ENCODE results near the gene CASR. TPM values are rescaled to one million over a fixed set of nuclear protein-coding genes. Genes with fewer than 3 reads are reported as not detected.
A peak's percentile ranks its signal among the peaks of the same experiment; 100 is the strongest.

CASR gene
- total RNA-seq, 1 experiment from 2014 or later = not detected

- Histone ChIP-seq H2AFZ (ENCODE audit: low read length) (no peak overlapping the region), H3K27me3 (ENCODE audit: low read length) (no peaks in the 10 kb centered on the region), H3K9ac (ENCODE audit: low read length) (no peak overlapping the region), H3K36me3 (ENCODE audit: insufficient read depth, low read length) (no peaks in the 10 kb centered on the region), H3K9me2 (replicated peaks; ENCODE audit: insufficient read depth, low read length) (no peaks in the 10 kb centered on the region), H4K20me1 (ENCODE audit: insufficient read depth, low read depth, low read length) (no peaks in the 10 kb centered on the region), H3K4me2 (ENCODE audit: low read depth, low read length, poor library complexity, severe bottlenecking) (no peak overlapping the region), H3K4me1 (ENCODE audit: low read length) (peaks cover 4% of the 10 kb centered on the region; the same call in 1 of the 2 replicates), H3K79me2 (ENCODE audit: low read length) (no peaks in the 10 kb centered on the region), H3K4me3 (ENCODE audit: low read length) (no peak overlapping the region), H3K27ac (ENCODE audit: low read length) (no peak overlapping the region), H3K9me3 (ENCODE audit: low read length) (no peaks in the 10 kb centered on the region)
- no peak for DNase-seq
These were observed 72.4 kb downstream of the CASR start for GRCh38 chr3:122255757-122256439.

GRCh38 chr3:122257644-122258364 is 74.3 kb downstream of the CASR start:
- Histone ChIP-seq H3K4me2 (ENCODE audit: low read depth, low read length, poor library complexity, severe bottlenecking) (no peak overlapping the region), H3K27ac (ENCODE audit: low read length) (no peak overlapping the region), H3K36me3 (ENCODE audit: insufficient read depth, low read length) (no peaks in the 10 kb centered on the region), H3K9ac (ENCODE audit: low read length) (no peak overlapping the region), H3K79me2 (ENCODE audit: low read length) (no peaks in the 10 kb centered on the region), H3K9me3 (ENCODE audit: low read length) (no peaks in the 10 kb centered on the region), H3K4me1 (ENCODE audit: low read length) (peaks cover 4% of the 10 kb centered on the region; the same call in 1 of the 2 replicates), H4K20me1 (ENCODE audit: insufficient read depth, low read depth, low read length) (no peaks in the 10 kb centered on the region), H3K27me3 (ENCODE audit: low read length) (no peaks in the 10 kb centered on the region), H3K9me2 (replicated peaks; ENCODE audit: insufficient read depth, low read length) (no peaks in the 10 kb centered on the region), H2AFZ (ENCODE audit: low read length) (no peak overlapping the region), H3K4me3 (ENCODE audit: low read length) (no peak overlapping the region)
- DNase-seq = no peak

GRCh38 chr3:122258757-122259371 is 75.4 kb downstream of the CASR start:
- Histone ChIP-seq H3K27ac (ENCODE audit: low read length) (no peak overlapping the region), H3K4me2 (ENCODE audit: low read depth, low read length, poor library complexity, severe bottlenecking) (no peak overlapping the region)

GRCh38 chr3:122260206-122260605 is 76.7 kb downstream of the CASR start:
- H3K36me3 ChIP-seq (ENCODE audit: insufficient read depth, low read length) = no peaks in the 10 kb centered on the region
- no peaks in the 10 kb centered on the region for H3K9me2 ChIP-seq (replicated peaks; ENCODE audit: insufficient read depth, low read length)
- DNase-seq = no peak
- H3K4me1 ChIP-seq (ENCODE audit: low read length) = peaks cover 4% of the 10 kb centered on the region; the same call in 1 of the 2 replicates
- no peaks in the 10 kb centered on the region for H4K20me1 ChIP-seq (ENCODE audit: insufficient read depth, low read depth, low read length)
- H3K27me3 ChIP-seq (ENCODE audit: low read length) = no peaks in the 10 kb centered on the region
- no peak overlapping the region for H2AFZ ChIP-seq (ENCODE audit: low read length)
- H3K4me3 ChIP-seq (ENCODE audit: low read length) = no peak overlapping the region
- no peak overlapping the region for H3K4me2 ChIP-seq (ENCODE audit: low read depth, low read length, poor library complexity, severe bottlenecking)
- no peak overlapping the region for H3K27ac ChIP-seq (ENCODE audit: low read length)
- H3K79me2 ChIP-seq (ENCODE audit: low read length) = no peaks in the 10 kb centered on the region
- no peak overlapping the region for H3K9ac ChIP-seq (ENCODE audit: low read length)
- no peaks in the 10 kb centered on the region for H3K9me3 ChIP-seq (ENCODE audit: low read length)

More at GRCh38 chr3:122258757-122259371, 75.4 kb downstream of the CASR start:
- no peaks in the 10 kb centered on the region for H3K79me2 ChIP-seq (ENCODE audit: low read length)
- no peak overlapping the region for H3K4me3 ChIP-seq (ENCODE audit: low read length)
- no peaks in the 10 kb centered on the region for H3K36me3 ChIP-seq (ENCODE audit: insufficient read depth, low read length)
- H3K4me1 ChIP-seq (ENCODE audit: low read length) = peaks cover 4% of the 10 kb centered on the region; the same call in 1 of the 2 replicates
- H4K20me1 ChIP-seq (ENCODE audit: insufficient read depth, low read depth, low read length) = no peaks in the 10 kb centered on the region
- no peak overlapping the region for H3K9ac ChIP-seq (ENCODE audit: low read length)
- H3K9me2 ChIP-seq (replicated peaks; ENCODE audit: insufficient read depth, low read length) = no peaks in the 10 kb centered on the region
- H3K9me3 ChIP-seq (ENCODE audit: low read length) = no peaks in the 10 kb centered on the region
- no peak overlapping the region for H2AFZ ChIP-seq (ENCODE audit: low read length)
- H3K27me3 ChIP-seq (ENCODE audit: low read length) = no peaks in the 10 kb centered on the region
- DNase-seq = peak; percentile 83

- H3K9me3 ChIP-seq (ENCODE audit: low read length) = no peaks in the 10 kb centered on the region
- H4K20me1 ChIP-seq (ENCODE audit: insufficient read depth, low read depth, low read length) = no peaks in the 10 kb centered on the region
- H3K79me2 ChIP-seq (ENCODE audit: low read length) = no peaks in the 10 kb centered on the region
- H3K4me2 ChIP-seq (ENCODE audit: low read depth, low read length, poor library complexity, severe bottlenecking) = no peak overlapping the region
- H3K4me1 ChIP-seq (ENCODE audit: low read length) = peaks cover 4% of the 10 kb centered on the region; the same call in 1 of the 2 replicates
- no peaks in the 10 kb centered on the region for H3K9me2 ChIP-seq (replicated peaks; ENCODE audit: insufficient read depth, low read length)
- no peak overlapping the region for H2AFZ ChIP-seq (ENCODE audit: low read length)
- no peak overlapping the region for H3K9ac ChIP-seq (ENCODE audit: low read length)
- no peak for DNase-seq
- no peak overlapping the region for H3K27ac ChIP-seq (ENCODE audit: low read length)
- H3K36me3 ChIP-seq (ENCODE audit: insufficient read depth, low read length) = no peaks in the 10 kb centered on the region
- no peak overlapping the region for H3K4me3 ChIP-seq (ENCODE audit: low read length)
- no peaks in the 10 kb centered on the region for H3K27me3 ChIP-seq (ENCODE audit: low read length)
These were observed 79.6 kb downstream of the CASR start for GRCh38 chr3:122263058-122263457.

- no peak overlapping the region for H2AFZ ChIP-seq (ENCODE audit: low read length)
- H3K9me2 ChIP-seq (replicated peaks; ENCODE audit: insufficient read depth, low read length) = no peaks in the 10 kb centered on the region
- no peaks in the 10 kb centered on the region for H3K9me3 ChIP-seq (ENCODE audit: low read length)
- H3K4me1 ChIP-seq (ENCODE audit: low read length) = no peaks in the 10 kb centered on the region
- no peaks in the 10 kb centered on the region for H3K79me2 ChIP-seq (ENCODE audit: low read length)
- no peak overlapping the region for H3K4me3 ChIP-seq (ENCODE audit: low read length)
- H3K27ac ChIP-seq (ENCODE audit: low read length) = no peak overlapping the region
- no peak for DNase-seq
- H4K20me1 ChIP-seq (ENCODE audit: insufficient read depth, low read depth, low read length) = no peaks in the 10 kb centered on the region
- H3K4me2 ChIP-seq (ENCODE audit: low read depth, low read length, poor library complexity, severe bottlenecking) = no peak overlapping the region
- H3K9ac ChIP-seq (ENCODE audit: low read length) = no peak overlapping the region
- no peaks in the 10 kb centered on the region for H3K27me3 ChIP-seq (ENCODE audit: low read length)
- H3K36me3 ChIP-seq (ENCODE audit: insufficient read depth, low read length) = no peaks in the 10 kb centered on the region
These were observed 80.6 kb downstream of the CASR start for GRCh38 chr3:122263974-122264588.

GRCh38 chr3:122265957-122266356 is 82.5 kb downstream of the CASR start:
- H3K79me2 ChIP-seq (ENCODE audit: low read length) = no peaks in the 10 kb centered on the region
- H3K9ac ChIP-seq (ENCODE audit: low read length) = no peak overlapping the region
- no peaks in the 10 kb centered on the region for H3K27me3 ChIP-seq (ENCODE audit: low read length)
- no peaks in the 10 kb centered on the region for H4K20me1 ChIP-seq (ENCODE audit: insufficient read depth, low read depth, low read length)
- H3K4me1 ChIP-seq (ENCODE audit: low read length) = no peaks in the 10 kb centered on the region
- no peak overlapping the region for H3K27ac ChIP-seq (ENCODE audit: low read length)
- H3K9me2 ChIP-seq (replicated peaks; ENCODE audit: insufficient read depth, low read length) = no peaks in the 10 kb centered on the region
- no peak overlapping the region for H2AFZ ChIP-seq (ENCODE audit: low read length)
- H3K4me3 ChIP-seq (ENCODE audit: low read length) = no peak overlapping the region
- no peak for DNase-seq
- no peaks in the 10 kb centered on the region for H3K9me3 ChIP-seq (ENCODE audit: low read length)
- H3K4me2 ChIP-seq (ENCODE audit: low read depth, low read length, poor library complexity, severe bottlenecking) = no peak overlapping the region
- no peaks in the 10 kb centered on the region for H3K36me3 ChIP-seq (ENCODE audit: insufficient read depth, low read length)
